Left cardiac atrium (tissue), 4 donors: ENCODE results near the gene MAMSTR. TPM values are rescaled to one million over a fixed set of nuclear protein-coding genes. Genes with fewer than 3 reads are reported as not detected.
"Not testable (repeated sequence)": the region's sequence is repeated elsewhere in the genome, so short reads cannot be mapped to it uniquely, and the experiment has no call there.

Experiments used
- ATAC-seq, 2 donors: fragments of 200-7000 bp; cut with Tn5 transposase; one replicate each; pipeline ENCODE4 v1.9.1; 2020; ENCODE audit warnings: mild to moderate bottlenecking in 2 of 2, moderate library complexity in 2 of 2
- DNase-seq: peaks from one replicate; pipeline ENCODE4 v3.0.0-alpha.2; 2020
- intact Hi-C, 2 donors: fragments of 100-400 bp; cut with DNase I; formaldehyde crosslinking; loops; one replicate each; pipeline versions ENCODE4 v1.14.1 to v1.15.1; 2022 to 2023
- total RNA-seq, 2 donors: library from RNA; stranded (reverse); fragmentation: NEBNext Ultra II Directional; extraction: Animal tissue kit (Norgen Biotek cat#: 25700); gene quantifications; one replicate each; pipeline ENCODE4 v1.2.1, GENCODE V29; 2021
- donor health status: DM: no; HTN: yes; CAD: no.
- donor health status: DM: no; HTN: yes; CAD: no; lungs with severe emphysema.
- donor health status: DM: yes; HTN: yes; CAD: no.
- donor health status: Dilated cardiomyopathy.

Gene MAMSTR
- total RNA-seq, 2 donors from 2014 or later: 1.6 to 3.2 TPM

DNA sequence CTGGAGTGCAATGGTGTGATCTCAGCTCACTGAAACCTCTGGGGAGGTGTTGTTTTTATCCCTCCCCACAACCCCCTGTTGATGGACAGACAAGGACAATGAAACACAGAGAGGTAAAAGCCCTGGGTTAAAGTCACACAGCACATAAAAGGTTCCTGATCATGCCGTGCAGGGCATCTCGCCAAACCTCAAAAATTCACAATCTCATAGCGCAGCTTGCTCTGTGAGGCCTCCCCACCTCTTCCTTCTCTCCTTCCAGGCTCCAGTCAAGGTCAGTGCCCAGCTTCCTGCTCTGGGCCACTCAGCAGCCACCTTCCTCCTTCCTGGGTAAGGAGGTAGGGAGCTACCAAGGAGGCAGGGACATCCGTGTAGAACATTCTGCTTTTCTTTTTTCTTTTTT lies 21.5 kb downstream of the MAMSTR start:
- no peak for ATAC-seq
- DNase-seq: no peak
- intact Hi-C loops: no loop called here

DNA sequence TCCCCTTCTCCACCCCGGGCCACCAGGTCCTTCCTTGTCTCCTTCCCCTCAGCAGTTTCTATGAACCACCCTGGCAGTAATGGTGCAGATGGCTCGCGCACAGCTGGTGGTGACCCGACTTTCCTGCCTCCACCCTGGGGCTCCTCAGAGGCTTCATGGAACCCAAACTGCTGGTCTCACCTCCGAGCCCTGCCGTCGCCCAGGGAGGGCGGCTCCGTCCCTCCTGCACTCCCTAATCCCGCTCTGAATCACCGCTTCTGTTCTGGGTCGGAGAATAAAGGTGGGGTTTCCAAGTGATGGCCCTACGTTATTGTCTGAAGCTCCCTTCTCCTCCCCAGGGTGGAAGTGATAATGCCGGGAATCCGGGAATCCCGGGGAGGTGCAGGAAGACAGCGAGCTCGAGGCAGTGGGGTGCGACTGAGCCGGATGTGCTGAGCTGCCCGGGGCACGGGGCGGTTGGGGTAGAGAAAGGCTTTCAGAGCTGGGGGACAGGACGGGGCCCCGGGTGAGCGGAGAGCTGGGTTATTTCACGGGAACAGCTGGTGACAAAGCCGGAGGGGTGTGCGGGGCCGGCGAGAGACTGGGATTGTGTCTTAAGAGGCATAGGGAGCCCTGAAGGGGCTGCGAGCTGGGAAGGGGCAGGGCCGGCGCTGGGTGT lies 23.0 kb downstream of the MAMSTR start:
- peak; percentile 12 to 66 for ATAC-seq
- no peak for DNase-seq

DNA sequence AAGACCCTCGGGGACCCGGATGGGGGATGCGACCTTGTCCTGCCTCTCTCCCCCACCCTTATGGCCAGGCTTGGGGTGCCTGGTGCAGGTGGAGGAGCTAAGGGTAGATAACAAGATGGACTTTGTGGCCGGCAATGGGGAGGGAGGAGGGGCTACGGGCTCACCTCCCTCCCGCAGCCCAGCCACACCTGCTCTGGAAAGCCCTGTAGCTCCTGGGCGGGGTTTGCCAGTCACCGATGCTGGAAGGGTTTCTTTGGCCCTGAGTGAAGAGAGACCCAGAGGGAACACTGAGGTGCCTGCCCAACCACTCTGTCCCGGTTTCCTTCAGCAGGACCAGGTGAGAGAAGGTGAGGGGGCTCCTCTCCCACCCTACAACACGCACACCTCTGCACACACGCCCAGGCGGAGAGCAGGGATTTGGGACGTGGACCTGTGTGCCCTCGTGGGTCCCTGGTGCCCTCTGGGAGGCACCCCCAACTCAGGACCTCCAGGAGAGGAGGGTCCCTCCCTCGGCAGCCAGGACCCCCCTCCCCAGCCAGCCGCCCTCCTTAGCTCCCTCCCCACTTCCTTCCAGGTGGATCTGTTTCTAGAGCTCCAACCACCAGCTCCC lies 23.7 kb downstream of the MAMSTR start, which contains the start of gene FUT2:
Gene FUT2, plus strand, starts transcription at position 229 of the 610 bp plus-strand sequence. CDS start 6,986 bp downstream, outside the sequence.
- peak in 1 of 2 donors; percentile 22 for ATAC-seq
- intact Hi-C loops: no loop called here
- no peak for DNase-seq

More for the DNA sequence above, 23.0 kb downstream of the MAMSTR start:
- intact Hi-C loops: no loop called here

DNA sequence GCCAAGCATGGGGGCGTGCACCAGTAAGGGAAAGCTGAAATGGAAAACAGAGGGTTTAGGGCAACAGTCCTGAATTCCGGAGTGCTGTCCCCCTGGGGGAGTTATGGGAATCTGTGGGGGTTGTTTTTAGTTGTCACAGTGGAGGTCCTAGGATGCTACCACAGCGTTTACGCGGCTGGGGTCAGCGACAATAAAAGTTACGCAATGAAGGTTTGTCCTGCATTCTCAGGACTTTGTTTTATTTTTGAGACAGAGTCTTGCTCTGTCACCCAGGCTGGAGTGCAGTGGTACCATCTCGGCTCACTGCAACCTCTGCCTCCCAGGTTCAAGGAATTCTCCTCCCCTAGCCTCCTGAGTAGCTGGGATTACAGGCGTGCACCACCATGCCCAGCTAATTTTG lies 25.9 kb downstream of the MAMSTR start:
- intact Hi-C loops, DNase-seq, ATAC-seq: not testable (repeated sequence)

GRCh38 chr19:48689449-48689848 lies 30.1 kb downstream of the MAMSTR start:
- DNase-seq: no peak
- ATAC-seq: no peak
- intact Hi-C loops: no loop called here

GRCh38 chr19:48687776-48688175 lies 31.7 kb downstream of the MAMSTR start:
- ATAC-seq (no peak), DNase-seq (no peak)
- intact Hi-C loops: no loop called here

GRCh38 chr19:48686637-48687036 lies 32.9 kb downstream of the MAMSTR start:
- DNase-seq, ATAC-seq, intact Hi-C loops: not testable (repeated sequence)

DNA sequence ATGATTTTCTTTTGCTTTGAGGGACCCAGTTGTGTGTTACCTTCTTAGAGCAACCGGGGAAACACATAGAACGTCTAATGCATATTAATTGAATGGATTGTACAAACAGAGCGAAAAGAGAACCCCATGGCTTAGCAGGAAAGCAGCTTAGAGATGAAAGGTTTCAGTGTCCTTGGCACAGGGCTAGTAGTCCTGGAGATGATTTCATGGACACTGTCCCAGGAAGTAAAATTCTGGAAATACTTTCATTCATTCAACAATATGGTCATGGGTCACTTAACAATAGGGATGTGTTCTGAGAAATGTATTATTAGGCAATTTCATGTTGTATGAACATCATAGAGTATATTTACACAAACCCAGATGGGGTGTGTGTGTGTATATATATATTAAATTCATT lies 33.4 kb downstream of the MAMSTR start:
- ATAC-seq (no peak), DNase-seq (no peak)
- intact Hi-C loops: no loop called here

DNA sequence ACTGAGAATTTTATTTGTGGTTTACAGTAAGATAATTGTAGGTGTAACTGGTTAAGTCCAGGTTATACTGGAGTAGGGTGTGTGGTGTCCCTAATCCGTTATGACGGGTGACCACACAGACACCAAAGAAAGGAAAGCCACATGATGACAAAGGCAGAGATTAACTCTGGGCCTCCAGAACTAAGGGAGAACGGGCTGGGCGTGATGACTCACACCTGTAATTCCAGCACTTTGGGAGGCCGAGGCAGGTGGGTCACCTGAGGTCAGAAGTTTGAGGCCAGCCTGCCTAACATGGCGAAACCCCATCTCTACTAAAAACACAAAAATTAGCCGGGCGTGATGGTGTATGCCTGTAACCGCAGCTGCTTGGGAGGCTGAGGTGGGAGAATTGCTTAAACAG lies 33.9 kb downstream of the MAMSTR start:
- intact Hi-C loops: no loop called here
- ATAC-seq: no peak
- no peak for DNase-seq

DNA sequence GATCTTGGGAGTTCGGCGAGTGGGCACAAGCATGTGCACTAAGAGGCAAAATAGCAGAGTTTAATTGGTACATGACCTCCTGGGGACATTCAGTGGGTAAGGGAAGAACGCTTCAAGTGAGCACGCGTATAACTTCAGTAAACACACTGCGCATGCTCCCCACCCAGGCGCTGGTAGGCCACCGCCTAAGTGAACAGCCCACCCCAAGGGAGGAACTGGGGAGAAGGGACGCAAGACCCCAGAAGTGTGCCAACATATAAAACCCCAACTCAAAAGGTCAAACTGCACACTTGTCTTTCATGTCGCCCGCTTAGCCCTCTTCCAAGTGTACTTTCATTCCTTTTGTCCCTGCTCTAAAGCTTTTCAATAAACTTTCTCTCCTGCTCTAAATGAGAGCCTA lies 36.2 kb downstream of the MAMSTR start:
- intact Hi-C loops: no loop called here
- ATAC-seq: peak in 1 of 2 donors; percentile 77
- peak; percentile 73 for DNase-seq

GRCh38 chr19:48681127-48681470 lies 38.4 kb downstream of the MAMSTR start:
- intact Hi-C loops: no loop called here
- DNase-seq: no peak
- no peak for ATAC-seq

DNA sequence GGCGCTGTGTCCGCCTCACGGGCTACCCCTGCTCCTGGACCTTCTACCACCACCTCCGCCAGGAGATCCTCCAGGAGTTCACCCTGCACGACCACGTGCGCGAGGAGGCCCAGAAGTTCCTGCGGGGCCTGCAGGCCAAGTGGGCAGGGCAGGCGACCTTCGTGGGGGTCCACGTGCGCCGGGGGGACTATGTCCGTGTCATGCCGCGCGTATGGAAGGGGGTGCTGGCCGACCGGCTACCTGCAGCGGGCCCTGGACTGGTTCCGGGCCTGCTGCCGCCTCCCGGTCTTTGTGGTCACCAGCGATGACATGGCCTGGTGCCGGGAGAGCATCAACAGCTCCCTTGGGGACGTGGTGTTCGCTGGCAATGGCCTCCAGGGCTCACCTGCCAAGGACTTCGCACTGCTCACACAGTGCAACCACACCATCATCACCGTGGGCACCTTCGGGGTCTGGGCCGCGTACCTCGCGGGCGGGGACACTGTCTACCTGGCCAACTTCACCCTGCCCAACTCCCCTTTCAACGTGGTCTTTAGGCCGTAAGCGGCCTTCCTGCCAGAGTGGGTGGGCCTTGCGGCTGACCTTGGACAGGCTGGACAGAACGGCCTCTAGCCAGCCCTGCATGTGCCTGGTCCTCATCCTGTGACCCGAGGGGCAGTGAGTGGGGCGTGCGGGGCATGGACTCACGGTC lies 38.9 kb downstream of the MAMSTR start:
- DNase-seq: no peak
- ATAC-seq: no peak
- intact Hi-C loops: no loop called here

GRCh38 chr19:48680006-48680405 lies 39.5 kb downstream of the MAMSTR start:
- intact Hi-C loops, ATAC-seq, DNase-seq: not testable (repeated sequence)

- ATAC-seq: no peak
- intact Hi-C loops: loop anchor here (10.0 kb wide), 2 partner anchors 57 to 157 kb away; partner anchors contain the start of gene HSD17B14 (in 1 of the 2)
- no peak for DNase-seq
These were observed 41.3 kb downstream of the MAMSTR start for GRCh38 chr19:48678201-48678600.

- DNase-seq: no peak
- intact Hi-C loops: loop anchor here (10.0 kb wide), 2 partner anchors 58 to 158 kb away; partner anchors contain the start of gene HSD17B14 (in 1 of the 2)
- no peak for ATAC-seq
These were observed 42.6 kb downstream of the MAMSTR start for GRCh38 chr19:48676887-48677286.

DNA sequence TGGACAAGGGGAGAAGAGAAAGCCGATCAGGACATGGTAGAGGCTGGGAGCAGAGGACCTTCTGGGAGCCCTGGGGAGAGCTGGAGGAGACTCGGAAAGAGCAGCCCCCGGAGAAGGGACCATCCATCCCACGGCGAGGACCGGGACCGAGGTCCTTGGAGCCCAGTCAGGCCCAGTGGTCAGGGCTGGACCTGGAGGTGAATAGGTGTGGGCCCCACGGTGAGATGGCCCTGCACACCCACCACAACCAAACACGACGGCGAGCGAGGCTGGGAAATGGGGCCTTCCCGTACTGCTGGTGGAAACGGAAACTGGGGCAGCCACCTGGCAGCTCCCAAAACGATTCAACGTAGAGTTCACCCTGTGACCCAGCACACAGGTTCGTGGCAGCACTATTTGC lies 43.0 kb downstream of the MAMSTR start:
- ATAC-seq (no peak), DNase-seq (no peak)
- intact Hi-C loops: loop anchor here (10.0 kb wide), 2 partner anchors 58 to 158 kb away; partner anchors contain the start of gene HSD17B14 (in 1 of the 2)

GRCh38 chr19:48674921-48675824 lies 44.4 kb downstream of the MAMSTR start:
- peak; percentile 86 for DNase-seq
- intact Hi-C loops: loop anchor here (10.0 kb wide), 2 partner anchors 60 to 160 kb away; partner anchors contain the start of gene HSD17B14 (in 1 of the 2)
- peak; percentile 82 to 84 for ATAC-seq

DNA sequence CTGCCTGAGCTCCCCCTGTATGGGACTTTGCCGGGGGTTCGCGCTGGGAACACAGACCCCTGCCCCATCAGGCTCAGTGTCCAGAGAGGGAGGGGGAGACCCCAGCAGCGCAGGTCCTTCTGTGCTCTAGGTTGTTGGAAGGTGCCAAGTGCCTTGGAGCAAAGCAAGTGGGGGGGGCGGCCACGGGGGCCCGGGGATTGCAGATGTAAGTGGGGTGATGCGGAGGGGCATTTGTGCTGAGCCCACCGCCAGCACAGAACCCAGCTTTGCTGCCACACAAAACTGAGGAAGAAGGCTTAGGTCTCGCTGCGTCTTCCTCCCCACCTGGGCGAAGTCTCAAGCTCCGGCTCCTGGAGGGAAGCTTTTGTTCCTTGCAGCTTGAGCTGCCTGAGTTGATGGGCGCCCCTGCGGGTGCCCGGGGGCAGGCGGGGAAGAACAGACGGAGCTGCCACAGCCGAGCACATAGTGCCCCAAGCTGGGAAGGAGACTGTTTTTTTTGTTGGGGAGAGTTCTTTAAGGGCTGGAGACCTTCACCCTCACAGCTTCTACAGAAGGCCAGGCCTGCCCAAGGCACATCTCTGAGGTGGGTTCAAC lies 45.2 kb downstream of the MAMSTR start:
- no peak for DNase-seq
- intact Hi-C loops: loop anchor here (10.0 kb wide), 2 partner anchors 60 to 160 kb away; partner anchors contain the start of gene HSD17B14 (in 1 of the 2)
- ATAC-seq: no peak
